Uterus (tissue), 2 donors: ENCODE measurements around the gene CATSPERZ.

Source experiments
- POLR2A ChIP-seq, 2 donors: fragments of 450-650 bp; IDR thresholded peaks; one replicate each; pipeline ENCODE4 v1.6.1; 2016; ENCODE audit warnings: antibody characterized with exemption in 2 of 2, mild to moderate bottlenecking in 1 of 2, moderate library complexity in 1 of 2
- TF ChIP-seq, protein P1 (sequence below), 4 experiments: fragments of 200-600 bp in 2 of 4; fragments of 450-650 bp in 2 of 4; sonication (generic) in 2 of 4; IDR thresholded peaks; one replicate each; pipeline ENCODE4 v1.5.1; 2016 to 2019; ENCODE audit warnings: antibody characterized with exemption in 4 of 4, mild to moderate bottlenecking in 2 of 4, moderate library complexity in 1 of 4

DNA sequence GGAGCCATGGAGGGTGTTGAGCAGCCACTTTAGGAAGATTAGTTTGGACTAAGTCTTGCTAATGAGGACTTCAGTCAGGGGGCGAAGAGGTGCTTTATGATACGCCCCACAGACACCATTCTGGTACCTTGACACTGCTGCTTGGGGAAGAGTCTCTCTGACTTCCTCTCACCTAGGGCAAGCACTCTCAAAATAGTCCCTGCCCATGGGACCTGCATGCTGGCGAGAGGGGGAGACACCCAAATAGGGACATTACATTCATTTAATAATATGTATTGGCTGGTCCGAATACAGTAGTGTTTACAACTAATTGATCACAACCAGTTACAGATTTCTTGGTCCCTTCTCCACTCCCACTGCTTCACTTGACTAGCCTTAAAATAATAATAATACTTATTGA lies 4.4 kb upstream of the CATSPERZ start:
- TF ChIP-seq, protein P1, sequence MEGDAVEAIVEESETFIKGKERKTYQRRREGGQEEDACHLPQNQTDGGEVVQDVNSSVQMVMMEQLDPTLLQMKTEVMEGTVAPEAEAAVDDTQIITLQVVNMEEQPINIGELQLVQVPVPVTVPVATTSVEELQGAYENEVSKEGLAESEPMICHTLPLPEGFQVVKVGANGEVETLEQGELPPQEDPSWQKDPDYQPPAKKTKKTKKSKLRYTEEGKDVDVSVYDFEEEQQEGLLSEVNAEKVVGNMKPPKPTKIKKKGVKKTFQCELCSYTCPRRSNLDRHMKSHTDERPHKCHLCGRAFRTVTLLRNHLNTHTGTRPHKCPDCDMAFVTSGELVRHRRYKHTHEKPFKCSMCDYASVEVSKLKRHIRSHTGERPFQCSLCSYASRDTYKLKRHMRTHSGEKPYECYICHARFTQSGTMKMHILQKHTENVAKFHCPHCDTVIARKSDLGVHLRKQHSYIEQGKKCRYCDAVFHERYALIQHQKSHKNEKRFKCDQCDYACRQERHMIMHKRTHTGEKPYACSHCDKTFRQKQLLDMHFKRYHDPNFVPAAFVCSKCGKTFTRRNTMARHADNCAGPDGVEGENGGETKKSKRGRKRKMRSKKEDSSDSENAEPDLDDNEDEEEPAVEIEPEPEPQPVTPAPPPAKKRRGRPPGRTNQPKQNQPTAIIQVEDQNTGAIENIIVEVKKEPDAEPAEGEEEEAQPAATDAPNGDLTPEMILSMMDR (IDR thresholded peaks at IDR 0.05) = no peak
- TF ChIP-seq POLR2A (IDR thresholded peaks at IDR 0.05) = no peak
